Measurements from ENCODE around the gene STX7.
"Not testable (repeated sequence)": the region's sequence is repeated elsewhere in the genome, so short reads cannot be mapped to it uniquely, and the experiment has no call there.

STX7 gene

DNA sequence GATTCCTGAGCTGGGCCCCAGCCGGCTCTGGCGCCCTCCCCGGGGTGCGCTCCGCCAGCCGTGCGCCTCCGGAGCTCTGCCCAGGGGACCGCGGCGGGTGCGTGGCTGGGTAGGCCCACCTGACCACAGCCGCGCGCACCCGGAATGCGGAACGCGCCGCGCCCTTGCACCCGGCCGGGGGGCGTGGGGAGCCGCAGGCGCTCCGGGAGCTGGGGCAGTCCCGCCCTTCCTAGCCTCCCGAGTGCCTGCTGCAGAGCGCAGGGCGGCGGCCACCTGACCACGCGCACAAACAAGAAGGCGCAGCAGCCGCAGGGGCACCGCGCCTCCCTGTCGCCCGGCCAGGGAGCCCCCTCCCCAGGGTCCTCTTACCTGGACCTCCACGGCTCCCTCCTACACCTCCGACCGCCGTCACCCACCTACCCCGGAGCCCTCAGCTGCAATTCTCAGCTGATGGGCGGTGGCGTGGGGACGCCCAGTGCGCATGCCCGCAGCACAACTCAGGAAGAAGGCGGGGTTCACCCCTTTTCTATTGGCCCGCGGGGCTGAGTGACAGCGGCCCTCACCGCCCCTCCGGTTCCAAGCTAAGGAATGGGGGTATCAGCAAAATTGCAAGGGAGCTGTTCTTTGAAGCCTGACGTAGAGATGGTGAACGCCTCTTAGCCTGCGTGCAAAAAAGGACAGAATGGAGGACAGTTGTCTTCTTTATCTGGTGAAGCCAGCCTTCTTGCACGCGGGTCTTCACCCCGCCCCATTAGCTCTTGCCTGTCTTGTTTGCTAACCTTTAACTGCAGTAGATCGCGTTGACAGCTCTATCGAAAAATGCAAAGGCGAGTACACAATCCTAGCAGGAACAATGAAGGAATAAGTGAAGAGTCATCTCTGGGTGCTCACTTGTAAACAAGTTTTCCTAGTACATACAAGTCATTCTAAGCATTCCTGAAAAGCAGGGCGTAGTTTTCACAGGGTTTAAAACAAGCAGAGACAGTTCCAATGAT lies at the start of gene STX7:
STX7 (minus strand) TSS at position 479 of the 995 bp plus-strand sequence. CDS start 9,586 bp downstream, outside the sequence.
- in situ Hi-C loops (cut with HindIII; ENCODE audit: low sequenced_read_pairs), result no loop called here

DNA sequence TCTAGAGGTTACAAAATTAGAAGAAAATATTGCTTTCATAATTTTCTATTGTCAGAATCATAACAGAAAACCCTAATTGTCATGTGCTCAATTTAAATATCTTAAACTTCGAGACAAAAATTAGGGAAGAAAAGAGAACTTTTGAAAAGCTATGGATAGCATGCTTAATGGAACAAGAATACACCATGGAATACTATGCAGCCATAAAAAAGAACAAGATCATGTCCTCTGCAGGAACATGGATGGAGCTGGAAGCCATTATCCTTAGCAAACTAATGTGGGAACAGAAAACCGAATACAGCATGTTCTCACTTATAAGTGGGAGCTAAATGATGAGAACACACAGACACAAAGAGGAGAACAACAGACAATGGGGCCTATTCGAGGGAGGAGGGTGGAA lies 47.2 kb upstream of the STX7 start:
- in situ Hi-C loops (cut with HindIII; ENCODE audit: low sequenced_read_pairs), result not testable (repeated sequence)

- in situ Hi-C loops (cut with HindIII; ENCODE audit: low sequenced_read_pairs), result no loop called here
These were observed 39.5 kb upstream of the STX7 start, which contains the start of gene TAAR8 for GRCh38 chr6:132552372-132552771. TSS of gene TAAR8 (plus strand) at chr6:132552672. CDS start at chr6:132552693, 21 bp downstream.

GRCh38 chr6:132551214-132551613 lies 38.3 kb upstream of the STX7 start:
- in situ Hi-C loops (cut with HindIII; ENCODE audit: low sequenced_read_pairs), result no loop called here

DNA sequence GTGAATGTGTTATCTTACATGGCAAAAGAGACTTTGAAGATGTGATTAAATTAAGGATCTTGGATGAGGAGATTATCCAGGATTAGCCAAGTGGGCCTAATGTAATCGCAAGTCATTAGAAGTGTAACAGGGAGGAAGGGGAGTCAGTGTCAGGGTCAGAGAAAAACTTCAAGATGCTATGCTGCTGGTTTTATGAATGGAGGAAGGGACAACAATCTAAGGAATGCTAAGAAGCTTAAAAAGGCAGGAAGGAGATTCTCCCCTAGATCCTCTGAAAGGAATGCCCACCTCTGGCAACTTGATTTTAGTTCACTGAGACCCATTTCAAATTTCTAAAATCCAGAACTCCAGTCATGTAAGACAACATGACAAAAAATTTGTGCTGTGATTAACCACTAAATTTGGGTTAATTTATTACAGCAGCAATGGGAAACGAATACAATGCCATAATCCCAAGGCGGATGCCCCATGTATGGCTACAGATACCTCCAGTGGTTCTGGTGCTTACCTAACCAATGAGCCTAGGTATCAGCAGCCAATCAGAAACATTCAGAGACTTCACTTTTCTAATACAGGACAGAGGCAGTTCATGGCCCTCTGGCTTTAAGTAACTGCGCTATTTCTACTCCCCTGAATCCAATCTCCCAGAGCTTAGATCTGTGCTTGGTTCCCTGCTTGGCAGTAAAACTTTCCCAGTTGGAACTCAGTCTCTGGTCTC lies 36.0 kb upstream of the STX7 start:
- in situ Hi-C loops (cut with HindIII; ENCODE audit: low sequenced_read_pairs), result no loop called here

DNA sequence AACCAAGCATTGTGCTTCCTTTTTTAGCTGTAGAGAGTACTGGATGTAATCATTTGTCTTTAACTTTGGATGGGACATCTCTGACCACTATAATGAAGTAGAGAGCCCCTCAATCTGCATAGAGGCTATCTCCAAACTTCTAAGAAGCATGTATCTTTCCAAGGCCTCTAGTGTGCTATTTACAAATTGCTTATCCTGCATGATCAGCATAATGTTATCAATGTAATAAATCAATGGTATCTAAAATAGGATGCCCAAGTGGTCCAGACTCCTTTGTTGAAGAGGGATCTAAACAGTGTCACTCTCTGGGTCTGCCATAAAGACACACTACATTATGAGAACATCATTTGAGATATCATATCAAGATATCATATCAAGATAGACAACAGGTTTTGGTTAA lies 31.9 kb upstream of the STX7 start:
- in situ Hi-C loops (cut with HindIII; ENCODE audit: low sequenced_read_pairs), result no loop called here

DNA sequence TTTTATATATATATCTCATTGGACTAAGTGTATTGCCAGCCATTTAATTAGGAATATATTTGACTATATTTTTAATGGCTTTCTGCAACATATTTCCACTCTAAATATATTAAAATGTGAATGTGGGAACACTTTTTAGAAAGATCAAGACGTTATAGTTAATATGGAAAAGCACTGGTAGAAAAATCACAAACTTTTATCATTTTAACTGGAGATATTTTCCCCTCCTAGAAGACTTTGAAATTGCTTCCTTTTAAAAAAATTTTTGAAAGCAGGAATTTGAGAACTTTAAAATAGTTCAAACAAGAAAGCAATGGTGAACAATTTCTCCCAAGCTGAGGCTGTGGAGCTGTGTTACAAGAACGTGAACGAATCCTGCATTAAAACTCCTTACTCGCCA lies 25.1 kb upstream of the STX7 start, which contains the start of gene TAAR9:
TAAR9 (plus strand) TSS at position 301 of the 400 bp plus-strand sequence; CDS start at position 314, 13 bp downstream.
- in situ Hi-C loops (cut with HindIII; ENCODE audit: low sequenced_read_pairs), result no loop called here

- in situ Hi-C loops (cut with HindIII; ENCODE audit: low sequenced_read_pairs), result no loop called here
These were observed 24.2 kb upstream of the STX7 start for GRCh38 chr6:132537145-132537544.

DNA sequence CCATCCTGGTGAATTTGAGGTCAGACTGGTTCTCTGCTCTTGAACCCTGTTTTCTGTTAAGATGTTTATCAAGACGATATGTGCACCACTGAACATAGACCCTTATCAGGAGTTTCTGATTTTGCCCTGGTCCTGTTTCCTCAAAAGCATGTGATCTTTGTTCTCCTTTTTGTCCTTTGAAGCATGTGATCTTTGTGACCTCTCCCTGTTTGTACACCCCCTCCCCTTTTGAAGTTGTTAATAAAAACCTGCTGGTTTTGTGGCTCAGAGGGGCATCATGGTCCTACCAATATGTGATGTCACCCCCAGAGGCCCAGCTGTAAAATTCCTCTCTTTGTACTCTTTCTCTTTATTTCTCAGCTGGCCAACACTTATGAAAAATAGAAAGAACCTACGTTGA lies 21.6 kb upstream of the STX7 start:
- in situ Hi-C loops (cut with HindIII; ENCODE audit: low sequenced_read_pairs), result not testable (repeated sequence)

DNA sequence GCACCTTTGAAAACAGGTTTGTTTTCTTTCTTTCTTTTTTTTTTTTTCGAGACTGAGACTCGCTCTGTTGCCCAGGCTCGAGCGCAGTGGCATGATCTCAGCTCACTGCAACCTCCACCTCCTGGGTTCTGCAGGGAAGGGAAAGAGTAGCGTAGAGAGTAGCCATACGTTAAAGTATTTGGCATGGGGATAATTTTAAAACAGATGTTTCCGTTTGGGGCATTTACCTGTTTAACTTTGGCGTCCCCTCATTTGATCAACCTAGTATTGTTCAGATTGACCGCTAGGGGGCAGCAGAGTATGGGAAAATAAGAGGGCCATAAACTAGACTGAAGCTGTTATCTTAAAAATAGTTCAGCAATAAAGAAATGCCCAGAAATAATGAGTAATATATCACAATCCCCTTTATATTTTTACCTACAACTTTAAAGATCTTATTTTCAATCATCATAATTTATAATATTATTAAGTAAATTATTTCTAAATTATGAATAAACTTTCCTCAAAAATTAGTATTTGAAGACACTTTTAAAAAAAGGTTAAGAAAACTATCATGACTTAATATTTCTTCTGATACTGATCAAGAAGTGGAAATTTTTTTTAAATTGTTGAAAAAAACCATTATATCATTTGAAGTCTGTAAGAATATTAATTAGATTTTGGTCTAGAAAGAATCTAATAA lies 17.5 kb upstream of the STX7 start:
- in situ Hi-C loops (cut with HindIII; ENCODE audit: low sequenced_read_pairs), result no loop called here

DNA sequence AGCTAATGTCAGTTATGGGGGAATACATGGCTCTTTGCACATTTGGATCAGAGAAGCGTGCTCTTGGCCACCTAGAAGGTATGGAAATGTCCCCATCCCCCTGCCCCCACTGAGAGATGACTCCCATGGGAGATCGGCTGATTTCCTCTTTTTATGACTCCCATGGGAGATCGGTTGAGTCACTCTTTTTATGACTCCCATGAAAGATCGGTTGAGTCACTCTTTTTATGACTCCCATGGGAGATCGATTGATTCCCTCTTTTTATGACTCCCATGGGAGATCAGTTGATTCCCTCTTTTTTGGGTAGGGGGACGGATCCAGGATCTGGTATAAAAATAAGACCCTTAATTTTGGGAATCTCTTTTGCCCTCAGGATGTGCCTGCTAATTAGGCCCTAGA lies 14.9 kb upstream of the STX7 start:
- in situ Hi-C loops (cut with HindIII; ENCODE audit: low sequenced_read_pairs), result no loop called here

- in situ Hi-C loops (cut with HindIII; ENCODE audit: low sequenced_read_pairs), result no loop called here
These were observed 13.5 kb upstream of the STX7 start for GRCh38 chr6:132526461-132526860.

- in situ Hi-C loops (cut with HindIII; ENCODE audit: low sequenced_read_pairs), result no loop called here
These were observed 12.9 kb upstream of the STX7 start for GRCh38 chr6:132525866-132526265.

DNA sequence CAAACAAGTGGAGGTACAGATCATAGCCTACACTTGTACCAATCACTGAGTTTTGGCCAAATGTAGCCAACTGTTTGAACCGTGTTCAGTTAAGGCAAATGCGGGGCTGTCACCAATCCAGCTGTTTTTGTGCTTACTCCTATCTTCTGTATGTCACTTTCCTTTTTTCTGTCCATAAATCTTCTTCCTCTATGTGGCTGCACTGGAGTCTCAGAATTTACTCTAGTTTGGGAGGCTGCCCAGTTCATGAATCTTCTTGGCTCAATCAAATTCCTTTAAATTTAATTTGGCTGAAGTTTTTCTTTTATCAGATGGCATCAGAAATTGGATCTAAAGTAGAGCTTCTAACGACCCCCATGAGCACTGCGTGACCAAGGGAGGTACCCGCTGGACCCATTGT lies 11.7 kb upstream of the STX7 start:
- in situ Hi-C loops (cut with HindIII; ENCODE audit: low sequenced_read_pairs), result no loop called here

DNA sequence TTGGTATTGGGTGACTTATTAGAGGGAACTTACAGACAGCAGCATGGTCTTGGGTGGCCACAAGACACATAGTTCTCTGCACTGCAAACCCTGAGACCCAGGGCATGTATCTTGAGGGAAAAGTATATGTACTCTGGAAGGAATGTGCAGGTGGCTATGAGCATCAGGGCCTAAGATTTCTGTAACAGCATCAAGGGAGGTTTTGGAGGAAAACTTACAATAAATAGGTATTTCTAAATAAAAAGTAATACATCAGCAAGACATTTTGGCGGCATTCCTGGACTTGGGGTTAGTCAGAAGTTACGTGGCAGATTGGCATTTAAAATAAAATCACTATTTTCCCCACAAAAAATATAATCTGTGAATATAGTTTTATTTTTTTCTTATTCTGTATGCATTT lies 8.0 kb upstream of the STX7 start:
- in situ Hi-C loops (cut with HindIII; ENCODE audit: low sequenced_read_pairs), result no loop called here

DNA sequence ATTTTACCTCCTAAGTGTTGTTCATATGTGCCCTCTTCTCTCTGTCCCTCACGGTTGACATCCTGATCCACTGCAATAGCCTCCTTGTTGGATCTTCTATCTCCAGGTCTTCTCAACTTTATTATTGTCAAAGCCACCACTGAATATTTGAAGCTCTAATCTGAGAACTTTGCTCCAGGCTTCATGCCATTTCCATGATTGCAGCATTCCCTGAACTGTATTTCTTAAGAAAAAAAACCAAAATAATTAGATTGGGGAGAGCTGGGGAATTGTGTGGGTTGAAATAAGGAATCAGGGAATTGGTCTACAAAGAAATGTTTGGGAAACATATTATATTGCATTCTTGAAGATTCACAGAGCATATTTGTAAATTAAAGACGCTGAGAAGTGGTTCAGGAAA lies 2.5 kb upstream of the STX7 start:
- in situ Hi-C loops (cut with HindIII; ENCODE audit: low sequenced_read_pairs), result no loop called here

DNA sequence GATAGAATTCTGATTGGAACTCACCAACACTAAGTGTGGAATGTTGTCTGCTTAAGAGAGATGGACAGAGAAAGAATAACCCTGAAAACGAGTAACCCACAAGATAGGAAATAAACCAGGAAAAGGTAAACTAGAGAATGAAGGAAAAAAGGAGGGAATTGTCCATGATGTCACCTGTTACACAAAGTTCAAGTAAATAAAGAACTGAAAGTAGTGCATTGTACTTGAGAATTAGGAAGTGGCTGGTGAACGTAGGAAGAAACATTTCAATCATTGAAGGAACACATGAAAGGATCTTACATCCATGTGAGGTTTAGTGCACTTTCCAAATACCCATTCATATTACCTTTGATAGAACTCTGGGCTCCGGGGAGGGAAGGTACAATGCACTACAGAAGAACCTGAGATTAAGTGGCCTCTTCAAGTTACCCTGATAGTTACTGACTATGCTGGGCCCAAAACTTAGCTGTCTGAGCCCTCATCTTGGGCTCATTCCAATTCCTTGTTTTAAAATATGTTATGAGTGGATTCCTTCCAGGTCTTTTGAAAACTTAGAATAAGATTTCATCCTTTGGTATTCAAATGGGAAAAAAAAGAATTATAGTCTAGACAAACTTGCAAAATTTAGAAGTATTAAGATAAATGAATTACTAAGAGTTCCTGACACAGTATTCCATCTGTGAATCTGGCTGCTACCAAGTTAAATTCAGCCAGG lies 1.1 kb upstream of the STX7 start:
- in situ Hi-C loops (cut with HindIII; ENCODE audit: low sequenced_read_pairs), result no loop called here

DNA sequence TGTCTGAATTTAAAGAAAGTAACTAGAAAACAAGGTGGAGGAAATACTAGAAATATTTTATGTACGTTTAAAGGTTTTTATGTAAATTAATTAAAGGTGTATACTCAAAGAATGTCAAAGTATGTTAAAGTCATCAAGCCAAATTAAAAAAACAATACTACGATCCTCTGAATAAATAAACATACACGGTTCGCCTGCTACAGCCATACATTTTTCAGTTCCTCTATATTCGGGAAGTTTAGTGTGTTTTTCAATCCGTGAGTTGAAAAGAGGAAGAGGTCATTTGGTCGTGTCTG lies 626 bp downstream of the STX7 start:
- in situ Hi-C loops (cut with HindIII; ENCODE audit: low sequenced_read_pairs), result no loop called here

- in situ Hi-C loops (cut with HindIII; ENCODE audit: low sequenced_read_pairs), result no loop called here
These were observed 1.1 kb downstream of the STX7 start for GRCh38 chr6:132511831-132512220.

DNA sequence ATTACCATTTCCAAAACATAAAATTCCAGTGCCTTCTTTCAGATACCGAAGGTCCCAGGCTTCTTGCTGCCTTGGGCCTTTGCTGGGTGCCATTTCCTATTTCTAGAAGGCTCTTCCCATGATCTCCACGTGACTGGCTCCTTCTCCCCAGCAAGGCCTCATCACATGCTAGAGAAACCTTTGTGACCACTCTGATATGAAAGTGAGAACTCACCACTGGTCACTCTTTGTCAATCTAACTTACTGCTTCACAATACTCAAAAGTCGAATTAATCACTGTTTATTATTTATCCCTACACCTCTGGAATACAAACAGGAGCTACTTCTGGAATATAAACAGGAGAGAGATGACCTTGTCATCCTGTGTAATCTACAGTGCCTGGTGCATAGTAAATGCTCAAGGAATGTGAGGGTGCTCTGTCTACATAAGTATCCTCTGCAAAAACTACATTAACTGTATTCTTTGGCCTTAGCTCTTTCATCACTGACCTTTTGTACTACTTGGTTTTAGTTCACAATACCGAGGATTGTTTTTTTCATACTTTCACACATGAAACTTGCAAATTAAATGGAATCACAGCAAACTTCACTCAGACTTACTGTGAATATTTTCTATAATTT lies 1.6 kb downstream of the STX7 start:
- in situ Hi-C loops (cut with HindIII; ENCODE audit: low sequenced_read_pairs), result no loop called here
